Smooth muscle cell (in vitro differentiated cells): ENCODE measurements around the gene AEBP2. TPM values are rescaled to one million over a fixed set of nuclear protein-coding genes. Genes with fewer than 3 reads are reported as not detected.
"Not testable (repeated sequence)": the region's sequence is repeated elsewhere in the genome, so short reads cannot be mapped to it uniquely, and the experiment has no call there.

ENCODE experiments used
- DNase-seq: peaks from one replicate; lab custom pipeline; 2025; ENCODE audit not compliant: unreplicated experiment; lab: John Stamatoyannopoulos, UW
- H2AFZ ChIP-seq: fragments of 200-600 bp; sonication (generic); 2 replicates; pipeline ENCODE4 v1.6.0; 2016; ENCODE audit warnings: antibody characterized with exemption, low read depth, mild to moderate bottlenecking
- H3F3A ChIP-seq: fragments of 200-600 bp; sonication (generic); 2 replicates; pipeline ENCODE4 v1.6.0; 2017; ENCODE audit warnings: antibody characterized with exemption, low read depth
- H3K27ac ChIP-seq: fragments of 200-600 bp; sonication (generic); 2 replicates; pipeline ENCODE4 v1.5.1; 2016; ENCODE audit warnings: low read depth, mild to moderate bottlenecking
- H3K27me3 ChIP-seq: fragments of 200-600 bp; sonication (generic); 2 replicates; pipeline ENCODE4 v1.6.1; 2016; ENCODE audit warnings: low read depth, mild to moderate bottlenecking
- H3K36me3 ChIP-seq: fragments of 200-600 bp; sonication (generic); 2 replicates; pipeline ENCODE4 v1.5.1; 2016; ENCODE audit warnings: low read depth
- H3K4me1 ChIP-seq: fragments of 200-600 bp; sonication (generic); 2 replicates; pipeline ENCODE4 v1.5.1; 2016; ENCODE audit warnings: low read depth
- H3K4me2 ChIP-seq: fragments of 200-600 bp; sonication (generic); 2 replicates; pipeline ENCODE4 v1.6.0; 2016; ENCODE audit warnings: mild to moderate bottlenecking
- H3K4me3 ChIP-seq: fragments of 200-600 bp; sonication (generic); 2 replicates; pipeline ENCODE4 v1.5.1; 2016; ENCODE audit warnings: mild to moderate bottlenecking
- H3K79me2 ChIP-seq: fragments of 200-600 bp; sonication (generic); 2 replicates; pipeline ENCODE4 v1.6.0; 2016; ENCODE audit warnings: low read depth, mild to moderate bottlenecking
- H3K9ac ChIP-seq: fragments of 200-600 bp; sonication (generic); 2 replicates; pipeline ENCODE4 v1.6.0; 2016; ENCODE audit warnings: low read depth
- H3K9me3 ChIP-seq: fragments of 200-600 bp; sonication (generic); replicated peaks from 2 replicates; pipeline ENCODE4 v1.5.1; 2016; ENCODE audit warnings: low read depth
- H4K20me1 ChIP-seq: fragments of 200-600 bp; sonication (generic); 2 replicates; pipeline ENCODE4 v1.6.0; 2016; ENCODE audit warnings: low read depth
- WGBS: methylation state at CpG from one replicate; pipeline ENCODE4 v1.1.7; 2016; ENCODE audit warnings: low lambda C conversion rate; 5-methylcytosine and 5-hydroxymethylcytosine counted together
- polyA plus RNA-seq: library from polyadenylated mRNA; unstranded; fragments of >200 nt; fragmentation: Nextera tagmentation; extraction: Ambion mirVana; gene quantifications from 2 replicates; pipeline ENCODE4 v1.2.1, GENCODE V29; 2016
- total RNA-seq: library from RNA; depleted of rRNA; stranded (reverse); fragments of >200 nt; gene quantifications from 2 replicates; pipeline ENCODE4 v1.2.3, GENCODE V29; 2014
- TF ChIP-seq, protein P1 (sequence below): fragments of 200-600 bp; sonication (generic); IDR thresholded peaks from 2 replicates; pipeline ENCODE4 v1.5.1; 2017; ENCODE audit warnings: borderline replicate concordance, mild to moderate bottlenecking, antibody characterized with exemption; ENCODE audit not compliant: insufficient read depth, poor library complexity, severe bottlenecking

AEBP2 gene
- total and polyA plus RNA-seq, 2 experiments from 2014 or later = 7.6 to 24.5 TPM

- H2AFZ ChIP-seq = no peak overlapping the region
- H3K4me2 ChIP-seq = no peak overlapping the region
- WGBS = 78% methylated on average over 6 of the region's 6 CpGs
- no peak overlapping the region for H3K27ac ChIP-seq
- H3K9ac ChIP-seq = no peak overlapping the region
- no peaks in the 10 kb centered on the region for H3K27me3 ChIP-seq
- no peaks in the 10 kb centered on the region for H3K4me1 ChIP-seq
- H3K79me2 ChIP-seq = no peaks in the 10 kb centered on the region
- TF ChIP-seq, protein P1, sequence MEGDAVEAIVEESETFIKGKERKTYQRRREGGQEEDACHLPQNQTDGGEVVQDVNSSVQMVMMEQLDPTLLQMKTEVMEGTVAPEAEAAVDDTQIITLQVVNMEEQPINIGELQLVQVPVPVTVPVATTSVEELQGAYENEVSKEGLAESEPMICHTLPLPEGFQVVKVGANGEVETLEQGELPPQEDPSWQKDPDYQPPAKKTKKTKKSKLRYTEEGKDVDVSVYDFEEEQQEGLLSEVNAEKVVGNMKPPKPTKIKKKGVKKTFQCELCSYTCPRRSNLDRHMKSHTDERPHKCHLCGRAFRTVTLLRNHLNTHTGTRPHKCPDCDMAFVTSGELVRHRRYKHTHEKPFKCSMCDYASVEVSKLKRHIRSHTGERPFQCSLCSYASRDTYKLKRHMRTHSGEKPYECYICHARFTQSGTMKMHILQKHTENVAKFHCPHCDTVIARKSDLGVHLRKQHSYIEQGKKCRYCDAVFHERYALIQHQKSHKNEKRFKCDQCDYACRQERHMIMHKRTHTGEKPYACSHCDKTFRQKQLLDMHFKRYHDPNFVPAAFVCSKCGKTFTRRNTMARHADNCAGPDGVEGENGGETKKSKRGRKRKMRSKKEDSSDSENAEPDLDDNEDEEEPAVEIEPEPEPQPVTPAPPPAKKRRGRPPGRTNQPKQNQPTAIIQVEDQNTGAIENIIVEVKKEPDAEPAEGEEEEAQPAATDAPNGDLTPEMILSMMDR = no peak
- H3K4me3 ChIP-seq = no peak overlapping the region
- no peaks in the 10 kb centered on the region for H4K20me1 ChIP-seq
- no peaks in the 10 kb centered on the region for H3K36me3 ChIP-seq
- no peaks in the 10 kb centered on the region for H3F3A ChIP-seq
- H3K9me3 ChIP-seq = no peaks in the 10 kb centered on the region
- no peak for DNase-seq
Observed at GRCh38 chr12:19421503-19422282, 17.6 kb upstream of the AEBP2 start.

DNA sequence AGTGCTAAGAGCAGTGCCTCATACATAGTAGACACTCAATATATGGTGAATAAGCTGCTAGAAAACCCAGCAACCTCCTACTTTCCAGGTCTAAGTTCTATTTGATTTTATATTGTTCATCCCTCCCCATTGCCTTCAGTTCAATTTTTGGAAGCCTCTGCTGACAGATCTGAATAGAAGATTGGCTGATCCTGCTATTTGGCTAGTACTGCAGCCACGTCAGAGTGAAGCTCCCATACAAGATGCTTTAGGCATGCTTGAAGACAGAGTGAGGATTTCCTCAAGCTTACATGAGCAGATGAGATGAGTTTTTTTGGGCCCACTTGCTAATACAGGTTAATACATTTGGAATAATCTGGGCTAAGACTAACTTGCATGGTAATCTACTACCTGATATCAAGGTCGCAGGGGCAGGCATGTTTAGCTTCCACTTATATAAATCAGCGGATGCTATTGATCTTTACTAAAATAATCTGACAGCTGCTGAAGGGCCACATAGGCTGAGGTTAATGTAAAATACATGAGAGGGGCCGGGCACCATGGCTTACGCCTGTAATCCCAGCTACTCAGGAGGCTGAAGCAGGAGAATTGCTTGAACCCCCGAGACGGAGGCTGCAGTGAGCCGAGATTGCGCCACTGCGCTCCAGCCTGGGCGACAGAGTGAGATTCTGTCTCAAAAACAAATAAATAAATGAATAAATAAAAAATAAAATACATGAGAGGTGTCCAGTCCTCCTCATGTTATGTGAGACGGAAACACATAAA, 15.9 kb upstream of the AEBP2 start:
- Histone ChIP-seq H3K36me3 (no peaks in the 10 kb centered on the region), H3K4me2 (no peak overlapping the region), H4K20me1 (no peaks in the 10 kb centered on the region), H3K4me3 (no peak overlapping the region), H2AFZ (no peak overlapping the region), H3K4me1 (no peaks in the 10 kb centered on the region), H3K79me2 (no peaks in the 10 kb centered on the region), H3K27me3 (no peaks in the 10 kb centered on the region), H3K9me3 (no peaks in the 10 kb centered on the region), H3K9ac (no peak overlapping the region), H3F3A (no peaks in the 10 kb centered on the region), H3K27ac (no peak overlapping the region)
- TF ChIP-seq, protein P1 = no peak
- DNase-seq = no peak
- WGBS = 92% methylated on average over 12 of the region's 12 CpGs

DNA sequence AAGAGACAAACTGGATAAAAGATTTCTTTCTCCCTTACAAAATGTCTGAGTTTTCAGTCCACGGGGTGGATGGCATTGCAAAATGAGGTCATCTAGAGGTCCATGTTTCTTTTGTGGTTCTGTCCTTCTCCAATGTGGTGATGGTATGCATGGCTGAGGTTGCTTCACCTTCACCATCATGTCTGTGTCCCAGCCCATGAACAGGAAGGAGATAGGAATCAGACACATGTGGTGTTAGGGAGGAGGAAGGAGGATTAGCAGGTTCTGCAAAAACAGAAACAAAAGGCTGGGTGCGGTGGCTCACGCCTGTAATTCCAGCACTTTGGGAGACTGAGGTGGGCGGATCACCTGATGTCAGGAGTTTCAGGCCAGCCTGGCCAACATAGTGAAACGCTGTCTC, 11.0 kb upstream of the AEBP2 start:
- no peaks in the 10 kb centered on the region for H3K36me3 ChIP-seq
- H3K27me3 ChIP-seq = no peaks in the 10 kb centered on the region
- H3K9me3 ChIP-seq = no peaks in the 10 kb centered on the region
- no peaks in the 10 kb centered on the region for H3K79me2 ChIP-seq
- no peak overlapping the region for H3K9ac ChIP-seq
- TF ChIP-seq, protein P1 = no peak
- no peaks in the 10 kb centered on the region for H4K20me1 ChIP-seq
- H3K4me3 ChIP-seq = no peak overlapping the region
- no peak for DNase-seq
- H3K4me2 ChIP-seq = no peak overlapping the region
- WGBS = 82% methylated on average over 5 of the region's 5 CpGs
- H3K4me1 ChIP-seq = peaks cover 10% of the 10 kb centered on the region
- no peak overlapping the region for H2AFZ ChIP-seq
- H3K27ac ChIP-seq = no peak overlapping the region
- no peaks in the 10 kb centered on the region for H3F3A ChIP-seq

GRCh38 chr12:19429491-19429890, 9.8 kb upstream of the AEBP2 start:
- 100% methylated on average over 2 of the region's 2 CpGs for WGBS
- not testable (repeated sequence) for H2AFZ ChIP-seq

More at GRCh38 chr12:19429491-19429890, 9.8 kb upstream of the AEBP2 start:
- DNase-seq, H3K4me3 ChIP-seq, H3K9me3 ChIP-seq, H3K36me3 ChIP-seq, H3K9ac ChIP-seq, H3K4me1 ChIP-seq, H3K27me3 ChIP-seq, H3K27ac ChIP-seq, H4K20me1 ChIP-seq, H3K79me2 ChIP-seq, H3F3A ChIP-seq, H3K4me2 ChIP-seq: not testable (repeated sequence)
